GM12865 (cell line): Measurements from ENCODE around the gene ZNF235.

Experiments used
- DNase-seq: peaks from one replicate; pipeline ENCODE4 v3.0.0; 2010; ENCODE audit warnings: low read depth
- H3K4me3 ChIP-seq: 2 replicates; pipeline ENCODE4 v1.5.1; 2011; ENCODE audit warnings: mild to moderate bottlenecking, low read depth, low read length, control low read depth
- CTCF ChIP-seq: IDR thresholded peaks from 2 replicates; pipeline ENCODE4 v1.5.1; 2011; ENCODE audit warnings: low read length, control low read depth, low read depth, inconsistent platforms; ENCODE audit not compliant: insufficient read depth; ENCODE audit errors: missing control alignments

Gene ZNF235

GRCh38 chr19:44284968-44285367 is 19.9 kb downstream of the ZNF235 start:
- H3K4me3 ChIP-seq: no peak overlapping the region
- no peak for TF ChIP-seq CTCF
- no peak for DNase-seq

GRCh38 chr19:44282846-44283245 is 22.0 kb downstream of the ZNF235 start:
- no peak for TF ChIP-seq CTCF
- no peak overlapping the region for H3K4me3 ChIP-seq
- no peak for DNase-seq

GRCh38 chr19:44280916-44281315 is 23.9 kb downstream of the ZNF235 start:
- TF ChIP-seq CTCF: no peak
- DNase-seq: no peak

GRCh38 chr19:44278181-44278690 is 26.6 kb downstream of the ZNF235 start:
- no peak overlapping the region for H3K4me3 ChIP-seq
- no peak for DNase-seq
- no peak for TF ChIP-seq CTCF

More at GRCh38 chr19:44280916-44281315, 23.9 kb downstream of the ZNF235 start:
- H3K4me3 ChIP-seq: no peak overlapping the region

- no peak for DNase-seq
- TF ChIP-seq CTCF: no peak
- no peak overlapping the region for H3K4me3 ChIP-seq
Observed at GRCh38 chr19:44277331-44277730, 27.5 kb downstream of the ZNF235 start.

- no peak overlapping the region for H3K4me3 ChIP-seq
- DNase-seq: no peak
- no peak for TF ChIP-seq CTCF
Observed at GRCh38 chr19:44260695-44261446, 44.0 kb downstream of the ZNF235 start.

GRCh38 chr19:44260343-44260681 is 44.5 kb downstream of the ZNF235 start:
- no peak for TF ChIP-seq CTCF
- peak overlapping the region; percentile 48 for H3K4me3 ChIP-seq
- no peak for DNase-seq
